SK-N-SH treated with all-trans-retinoic acid at 6 μM for 48 hours (cell line): ENCODE measurements around the gene CPLX4.

Experiments used
- CSDC2 ChIP-seq: fragments of 250-450 bp; sonication (Bioruptor Pico); IDR thresholded peaks from 2 replicates; pipeline ENCODE4 v1.5.0; 2020; ENCODE audit warnings: mild to moderate bottlenecking, moderate library complexity
- OSR1 ChIP-seq: fragments of 250-450 bp; sonication (Bioruptor Pico); IDR thresholded peaks from 2 replicates; pipeline ENCODE4 v1.8.0; 2022; ENCODE audit warnings: moderate library complexity, mild to moderate bottlenecking, inconsistent platforms
- PPARA ChIP-seq: fragments of 250-450 bp; sonication (Bioruptor Pico); IDR thresholded peaks from 2 replicates; pipeline ENCODE4 v1.5.0; 2020; ENCODE audit warnings: mild to moderate bottlenecking, borderline replicate concordance
- ZFP3 ChIP-seq: fragments of 250-450 bp; sonication (Bioruptor Pico); IDR thresholded peaks from 2 replicates; pipeline ENCODE4 v1.5.0; 2020; ENCODE audit warnings: mild to moderate bottlenecking, moderate library complexity
- ZFP30 ChIP-seq: fragments of 450-650 bp; formaldehyde crosslinking; IDR thresholded peaks from 2 replicates; pipeline ENCODE4 v1.5.0; 2022; ENCODE audit warnings: mild to moderate bottlenecking, moderate library complexity
- ZNF565 ChIP-seq: fragments of 450-650 bp; formaldehyde crosslinking; conservative IDR thresholded peaks from 2 replicates; pipeline ENCODE4 v1.5.0; 2020; ENCODE audit warnings: low read depth, mild to moderate bottlenecking, moderate library complexity
- ZNF70 ChIP-seq: fragments of 450-650 bp; formaldehyde crosslinking; IDR thresholded peaks from 2 replicates; pipeline ENCODE4 v1.5.0; 2020; ENCODE audit warnings: mild to moderate bottlenecking, moderate library complexity
- TF ChIP-seq, protein P1 (sequence below): fragments of 250-450 bp; sonication (Bioruptor Pico); IDR thresholded peaks from 2 replicates; pipeline ENCODE4 v1.8.0; 2020; ENCODE audit warnings: mild to moderate bottlenecking, moderate library complexity, borderline replicate concordance
- TF ChIP-seq, protein P2 (sequence below): fragments of 250-450 bp; sonication (Bioruptor Pico); IDR thresholded peaks from 2 replicates; pipeline ENCODE4 v1.5.0; 2020; ENCODE audit warnings: mild to moderate bottlenecking, moderate library complexity
- TF ChIP-seq, protein P3 (sequence below): fragments of 250-450 bp; sonication (Bioruptor Pico); IDR thresholded peaks from 2 replicates; pipeline ENCODE4 v1.5.1; 2020; ENCODE audit warnings: low read depth, mild to moderate bottlenecking, moderate library complexity
- TF ChIP-seq, protein P4 (sequence below): fragments of 250-450 bp; sonication (Bioruptor Pico); IDR thresholded peaks from 2 replicates; pipeline ENCODE4 v1.8.0; 2021; ENCODE audit warnings: low read depth, mild to moderate bottlenecking, moderate library complexity, borderline replicate concordance

- TF ChIP-seq ZNF70 (CRISPR knock-in tag) (no peak), ZNF565 (CRISPR knock-in tag) (no peak), ZFP30 (no peak), PPARA (CRISPR knock-in tag) (no peak), ZFP3 (CRISPR knock-in tag) (no peak), CSDC2 (CRISPR knock-in tag) (no peak), OSR1 (CRISPR knock-in tag) (no peak)
- TF ChIP-seq, protein P1, sequence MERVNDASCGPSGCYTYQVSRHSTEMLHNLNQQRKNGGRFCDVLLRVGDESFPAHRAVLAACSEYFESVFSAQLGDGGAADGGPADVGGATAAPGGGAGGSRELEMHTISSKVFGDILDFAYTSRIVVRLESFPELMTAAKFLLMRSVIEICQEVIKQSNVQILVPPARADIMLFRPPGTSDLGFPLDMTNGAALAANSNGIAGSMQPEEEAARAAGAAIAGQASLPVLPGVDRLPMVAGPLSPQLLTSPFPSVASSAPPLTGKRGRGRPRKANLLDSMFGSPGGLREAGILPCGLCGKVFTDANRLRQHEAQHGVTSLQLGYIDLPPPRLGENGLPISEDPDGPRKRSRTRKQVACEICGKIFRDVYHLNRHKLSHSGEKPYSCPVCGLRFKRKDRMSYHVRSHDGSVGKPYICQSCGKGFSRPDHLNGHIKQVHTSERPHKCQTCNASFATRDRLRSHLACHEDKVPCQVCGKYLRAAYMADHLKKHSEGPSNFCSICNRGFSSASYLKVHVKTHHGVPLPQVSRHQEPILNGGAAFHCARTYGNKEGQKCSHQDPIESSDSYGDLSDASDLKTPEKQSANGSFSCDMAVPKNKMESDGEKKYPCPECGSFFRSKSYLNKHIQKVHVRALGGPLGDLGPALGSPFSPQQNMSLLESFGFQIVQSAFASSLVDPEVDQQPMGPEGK (CRISPR knock-in tag), result no peak
- TF ChIP-seq, protein P2, sequence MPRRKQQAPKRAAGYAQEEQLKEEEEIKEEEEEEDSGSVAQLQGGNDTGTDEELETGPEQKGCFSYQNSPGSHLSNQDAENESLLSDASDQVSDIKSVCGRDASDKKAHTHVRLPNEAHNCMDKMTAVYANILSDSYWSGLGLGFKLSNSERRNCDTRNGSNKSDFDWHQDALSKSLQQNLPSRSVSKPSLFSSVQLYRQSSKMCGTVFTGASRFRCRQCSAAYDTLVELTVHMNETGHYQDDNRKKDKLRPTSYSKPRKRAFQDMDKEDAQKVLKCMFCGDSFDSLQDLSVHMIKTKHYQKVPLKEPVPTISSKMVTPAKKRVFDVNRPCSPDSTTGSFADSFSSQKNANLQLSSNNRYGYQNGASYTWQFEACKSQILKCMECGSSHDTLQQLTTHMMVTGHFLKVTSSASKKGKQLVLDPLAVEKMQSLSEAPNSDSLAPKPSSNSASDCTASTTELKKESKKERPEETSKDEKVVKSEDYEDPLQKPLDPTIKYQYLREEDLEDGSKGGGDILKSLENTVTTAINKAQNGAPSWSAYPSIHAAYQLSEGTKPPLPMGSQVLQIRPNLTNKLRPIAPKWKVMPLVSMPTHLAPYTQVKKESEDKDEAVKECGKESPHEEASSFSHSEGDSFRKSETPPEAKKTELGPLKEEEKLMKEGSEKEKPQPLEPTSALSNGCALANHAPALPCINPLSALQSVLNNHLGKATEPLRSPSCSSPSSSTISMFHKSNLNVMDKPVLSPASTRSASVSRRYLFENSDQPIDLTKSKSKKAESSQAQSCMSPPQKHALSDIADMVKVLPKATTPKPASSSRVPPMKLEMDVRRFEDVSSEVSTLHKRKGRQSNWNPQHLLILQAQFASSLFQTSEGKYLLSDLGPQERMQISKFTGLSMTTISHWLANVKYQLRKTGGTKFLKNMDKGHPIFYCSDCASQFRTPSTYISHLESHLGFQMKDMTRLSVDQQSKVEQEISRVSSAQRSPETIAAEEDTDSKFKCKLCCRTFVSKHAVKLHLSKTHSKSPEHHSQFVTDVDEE, result no peak
- TF ChIP-seq, protein P3, sequence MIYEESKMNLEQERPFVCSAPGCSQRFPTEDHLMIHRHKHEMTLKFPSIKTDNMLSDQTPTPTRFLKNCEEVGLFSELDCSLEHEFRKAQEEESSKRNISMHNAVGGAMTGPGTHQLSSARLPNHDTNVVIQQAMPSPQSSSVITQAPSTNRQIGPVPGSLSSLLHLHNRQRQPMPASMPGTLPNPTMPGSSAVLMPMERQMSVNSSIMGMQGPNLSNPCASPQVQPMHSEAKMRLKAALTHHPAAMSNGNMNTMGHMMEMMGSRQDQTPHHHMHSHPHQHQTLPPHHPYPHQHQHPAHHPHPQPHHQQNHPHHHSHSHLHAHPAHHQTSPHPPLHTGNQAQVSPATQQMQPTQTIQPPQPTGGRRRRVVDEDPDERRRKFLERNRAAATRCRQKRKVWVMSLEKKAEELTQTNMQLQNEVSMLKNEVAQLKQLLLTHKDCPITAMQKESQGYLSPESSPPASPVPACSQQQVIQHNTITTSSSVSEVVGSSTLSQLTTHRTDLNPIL (CRISPR knock-in tag), result no peak
- TF ChIP-seq, protein P4, sequence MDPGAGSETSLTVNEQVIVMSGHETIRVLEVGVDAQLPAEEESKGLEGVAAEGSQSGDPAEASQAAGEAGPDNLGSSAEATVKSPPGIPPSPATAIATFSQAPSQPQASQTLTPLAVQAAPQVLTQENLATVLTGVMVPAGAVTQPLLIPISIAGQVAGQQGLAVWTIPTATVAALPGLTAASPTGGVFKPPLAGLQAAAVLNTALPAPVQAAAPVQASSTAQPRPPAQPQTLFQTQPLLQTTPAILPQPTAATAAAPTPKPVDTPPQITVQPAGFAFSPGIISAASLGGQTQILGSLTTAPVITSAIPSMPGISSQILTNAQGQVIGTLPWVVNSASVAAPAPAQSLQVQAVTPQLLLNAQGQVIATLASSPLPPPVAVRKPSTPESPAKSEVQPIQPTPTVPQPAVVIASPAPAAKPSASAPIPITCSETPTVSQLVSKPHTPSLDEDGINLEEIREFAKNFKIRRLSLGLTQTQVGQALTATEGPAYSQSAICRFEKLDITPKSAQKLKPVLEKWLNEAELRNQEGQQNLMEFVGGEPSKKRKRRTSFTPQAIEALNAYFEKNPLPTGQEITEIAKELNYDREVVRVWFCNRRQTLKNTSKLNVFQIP (CRISPR knock-in tag), result no peak
Measured at GRCh38 chr18:59278793-59279192, 39.7 kb downstream of the CPLX4 start.
